HepG2 (cell line): ENCODE data around the gene CEP162. TPM values are rescaled to one million over a fixed set of nuclear protein-coding genes. Genes with fewer than 3 reads are reported as not detected.

Experiments used
- ATAC-seq: fragments of 200-7000 bp; cut with Tn5 transposase; 3 replicates; pipeline ENCODE4 v1.9.1; 2020; ENCODE audit warnings: mild to moderate bottlenecking, moderate library complexity
- Bru-seq: library from RNA; stranded (reverse); fragments of 400-500 nt; gene quantifications from one replicate; lab custom pipeline; 2021; lab: Mats Ljungman, UMichigan
- BruChase-seq, 2 experiments: library from RNA; stranded (reverse); fragments of 400-500 nt; gene quantifications; one replicate each; lab custom pipeline; 2021; lab: Mats Ljungman, UMichigan
- BruUV-seq: library from RNA; stranded (reverse); fragments of 400-500 nt; replicated peaks from 2 replicates; lab custom pipeline; 2021; lab: Mats Ljungman, UMichigan
- CTCF ChIA-PET: fragments of 300-600 bp; formaldehyde crosslinking; extraction: SDS; loops from one replicate; lab custom pipeline; 2021; ENCODE audit warnings: low total read pairs, inconsistent platforms, low intra/inter-chr PET ratio; lab: Yijun Ruan, JAX
- POLR2A ChIA-PET: fragments of 350-600 bp; sonication (Branson Sonifier 250); formaldehyde crosslinking; loops from one replicate; lab custom pipeline; 2020; ENCODE audit warnings: antibody characterized with exemption, inconsistent platforms; lab: Yijun Ruan, JAX
- DNase-seq: peaks from one replicate; pipeline ENCODE4 v3.0.0-alpha.2; 2015; ENCODE audit warnings: low spot score
- FAIRE-seq: peaks from 3 replicates; lab custom pipeline; 2011; peaks lifted over from hg19 to GRCh38; lab: Jason Lieb, UNC
- H2AFZ ChIP-seq: one replicate; pipeline ENCODE4 v1.6.1; 2011; ENCODE audit warnings: low read length, inconsistent platforms
- H3K27ac ChIP-seq: fragments of 300-600 bp; 3 replicates; pipeline ENCODE4 v1.8.0; 2011; ENCODE audit warnings: mixed run types, mild to moderate bottlenecking, mixed read lengths, low read length, inconsistent platforms; ENCODE audit not compliant: insufficient read depth; ENCODE audit errors: extremely low read length
- H3K27me3 ChIP-seq, 2 experiments: fragments of 200-600 bp in 1 of 2; 2 replicates in 1 of 2; 3 replicates in 1 of 2; pipeline versions ENCODE4 v1.6.0 to v1.8.0; 2011; ENCODE audit warnings: low read length in 2 of 2, mild to moderate bottlenecking in 2 of 2, moderate library complexity in 2 of 2, inconsistent platforms in 1 of 2; ENCODE audit not compliant: insufficient read depth in 2 of 2, control insufficient read depth in 1 of 2
- H3K36me3 ChIP-seq, 2 experiments: fragments of 200-600 bp in 1 of 2; replicated peaks in 1 of 2; 2 replicates in 1 of 2; 3 replicates in 1 of 2; pipeline versions ENCODE4 v1.5.1 to v1.8.0; 2011; ENCODE audit warnings: low read length in 2 of 2, inconsistent platforms in 1 of 2; ENCODE audit not compliant: insufficient read depth in 2 of 2, control insufficient read depth in 1 of 2
- H3K4me1 ChIP-seq: 2 replicates; pipeline ENCODE4 v1.5.1; 2012; ENCODE audit warnings: low read length, inconsistent platforms; ENCODE audit not compliant: insufficient read depth
- H3K4me2 ChIP-seq: 2 replicates; pipeline ENCODE4 v1.6.0; 2011; ENCODE audit warnings: low read depth, low read length, inconsistent platforms
- H3K4me3 ChIP-seq, 3 experiments: fragments of 200-600 bp in 1 of 3; sonication (generic), shearing (Covaris generic) in 1 of 3; replicated peaks in 1 of 3; 2 replicates each; pipeline ENCODE4 v1.5.1; 2011 to 2016; ENCODE audit warnings: low read length in 3 of 3, inconsistent platforms in 2 of 3, low read depth in 2 of 3, mild to moderate bottlenecking in 2 of 3, control low read depth in 1 of 3, mixed read lengths in 1 of 3; ENCODE audit not compliant: insufficient read depth in 1 of 3
- H3K79me2 ChIP-seq: one replicate; pipeline ENCODE4 v1.6.1; 2011; ENCODE audit warnings: low read length, inconsistent platforms; ENCODE audit not compliant: insufficient read depth
- H3K9ac ChIP-seq: 2 replicates; pipeline ENCODE4 v1.6.0; 2011; ENCODE audit warnings: mild to moderate bottlenecking, low read depth, low read length, inconsistent platforms; ENCODE audit not compliant: insufficient read depth
- H3K9me3 ChIP-seq: 2 replicates; pipeline ENCODE4 v1.5.1; 2012; ENCODE audit warnings: mild to moderate bottlenecking, low read length
- H4K20me1 ChIP-seq: 2 replicates; pipeline ENCODE4 v1.6.0; 2011; ENCODE audit warnings: inconsistent platforms, mild to moderate bottlenecking, low read length, moderate library complexity; ENCODE audit not compliant: insufficient read depth
- DMTF1 ChIP-seq: sonication (generic); formaldehyde crosslinking; IDR thresholded peaks from 2 replicates; pipeline ENCODE4 v1.4.0; 2020; ENCODE audit warnings: mild to moderate bottlenecking, missing genetic modification reagents
- GATAD2A ChIP-seq: IDR thresholded peaks from 2 replicates; pipeline ENCODE4 v1.6.1; 2016
- IRF2 ChIP-seq: IDR thresholded peaks from 2 replicates; pipeline ENCODE4 v1.6.1; 2018; ENCODE audit warnings: missing genetic modification reagents, missing compliant biosample characterization
- KDM1A ChIP-seq: IDR thresholded peaks from 2 replicates; pipeline ENCODE4 v1.6.1; 2016; ENCODE audit warnings: missing compliant biosample characterization
- MTERF4 ChIP-seq: sonication (generic); formaldehyde crosslinking; IDR thresholded peaks from 2 replicates; pipeline ENCODE4 v1.8.0; 2023; ENCODE audit warnings: mild to moderate bottlenecking, missing genetic modification reagents
- MYC ChIP-seq: sonication (generic); formaldehyde crosslinking; IDR thresholded peaks from 2 replicates; pipeline ENCODE4 v1.9.0; 2021; ENCODE audit warnings: missing genetic modification reagents, borderline replicate concordance
- MYPOP ChIP-seq: sonication (generic); formaldehyde crosslinking; IDR thresholded peaks from 2 replicates; pipeline ENCODE4 v1.8.1; 2023; ENCODE audit warnings: mild to moderate bottlenecking, moderate library complexity, missing genetic modification reagents
- NFE2L2 ChIP-seq: fragments of 150-350 bp; IDR thresholded peaks from 2 replicates; pipeline ENCODE4 v1.6.1; 2014; ENCODE audit warnings: low read length
- NFIC ChIP-seq: IDR thresholded peaks from 2 replicates; pipeline ENCODE4 v1.6.1; 2012; ENCODE audit warnings: mild to moderate bottlenecking, low read length, inconsistent platforms
- POLR2A ChIP-seq, 2 experiments: IDR thresholded peaks; 2 replicates each; pipeline ENCODE4 v1.6.1; 2011; ENCODE audit warnings: low read depth in 2 of 2, low read length in 2 of 2, mild to moderate bottlenecking in 1 of 2, moderate library complexity in 1 of 2; ENCODE audit not compliant: insufficient read depth in 1 of 2
- PREB ChIP-seq: sonication (generic); formaldehyde crosslinking; IDR thresholded peaks from 2 replicates; pipeline ENCODE4 v1.4.0; 2020; ENCODE audit warnings: missing genetic modification reagents
- ZMAT3 ChIP-seq: sonication (generic); formaldehyde crosslinking; conservative IDR thresholded peaks from 2 replicates; pipeline ENCODE4 v1.7.0; 2021; ENCODE audit warnings: missing genetic modification reagents
- ZNF329 ChIP-seq: sonication (generic); formaldehyde crosslinking; IDR thresholded peaks from 2 replicates; pipeline ENCODE4 v1.9.0; 2021; ENCODE audit warnings: low read depth, mild to moderate bottlenecking, missing genetic modification reagents
- WGBS: methylation state at CpG from one replicate; pipeline ENCODE4 v1.1.6; 2017; ENCODE audit warnings: low lambda C conversion rate; 5-methylcytosine and 5-hydroxymethylcytosine counted together
- in situ Hi-C: cut with HindIII; loops from 2 replicates; pipeline ENCODE4 v1.10.0; 2017; ENCODE audit warnings: low pct_unique_long_range_greater_than_20kb; ENCODE audit not compliant: extremely low pct_ligation_motif_present
- intact Hi-C: fragments of 100-400 bp; cut with micrococcal nuclease; formaldehyde crosslinking; loops from one replicate; pipeline ENCODE4 v1.10.0; 2022; ENCODE audit not compliant: unreplicated experiment
- long read RNA-seq, 2 experiments: library from RNA in 1 of 2; library from polyadenylated mRNA in 1 of 2; stranded (forward) in 1 of 2; unstranded in 1 of 2; transcript quantifications; one replicate each; pipeline ENCODE4 v2.0.0, GENCODE V29; 2019 to 2022
- polyA minus RNA-seq, 3 experiments: library from RNA; depleted of rRNA, polyadenylated mRNA; stranded (reverse); fragments of >200 nt; gene quantifications; 2 replicates each; pipeline ENCODE4 v1.2.3, GENCODE V29; 2011; ENCODE audit warnings: low replicate concordance in 1 of 3
- polyA plus RNA-seq, 8 experiments: library from polyadenylated mRNA; depleted of rRNA in 3 of 8; stranded (reverse) in 7 of 8; unstranded in 1 of 8; fragments of >200 nt; fragmentation: Illumina TruSeq in 4 of 8; extraction: Trizol in 4 of 8; gene quantifications; 2 replicates each; pipeline versions ENCODE4 v1.2.1 to v1.2.3, GENCODE V29; 2011 to 2016; ENCODE audit warnings: low read depth in 4 of 8, missing spikeins in 1 of 8, mixed read lengths in 1 of 8; ENCODE audit not compliant: insufficient read depth in 1 of 8
- total RNA-seq, 5 experiments: library from RNA; depleted of rRNA; stranded (reverse); fragments of >200 nt; fragmentation: Illumina TruSeq; extraction: Trizol; gene quantifications; 2 replicates each; pipeline ENCODE4 v1.2.3, GENCODE V29; 2016; ENCODE audit warnings: low read depth in 1 of 5

Gene CEP162
- total RNA-seq (2016; rRNA removed; fragmentation: Illumina TruSeq; extraction: Trizol) (7.9 and 10.0 TPM in 2 replicates), polyA plus RNA-seq (2011; rRNA removed) (0.50 and 0.76 TPM in 2 replicates), polyA minus RNA-seq (2011; rRNA and poly(A)+ RNA removed; ENCODE audit: low replicate concordance) (0.04 and 0.70 TPM in 2 replicates), Bru-seq, nascent RNA (percentile 54 among the genes with signal in this experiment), BruChase-seq, experiment 1, labeled RNA remaining after a 6-hour chase (percentile 45 among the genes with signal in this experiment), BruChase-seq, experiment 2, labeled RNA remaining after a 2-hour chase (percentile 51 among the genes with signal in this experiment)
- 7.5 and 7.8 TPM in 2 replicates for total RNA-seq (2016; cell fraction: cytosol; rRNA removed; fragmentation: Illumina TruSeq; extraction: Trizol; ENCODE audit: low read depth)
- total RNA-seq (2016; cell fraction: insoluble cytoplasmic fraction; rRNA removed; fragmentation: Illumina TruSeq; extraction: Trizol), result 6.8 and 9.9 TPM in 2 replicates
- total RNA-seq (2016; cell fraction: membrane; rRNA removed; fragmentation: Illumina TruSeq; extraction: Trizol), result 4.7 and 6.3 TPM in 2 replicates
- 18.6 and 20.8 TPM in 2 replicates for total RNA-seq (2016; cell fraction: nucleus; rRNA removed; fragmentation: Illumina TruSeq; extraction: Trizol)
- 0.12 and 0.32 TPM in 2 replicates for polyA plus RNA-seq (2011; cell fraction: cytosol; rRNA removed)
- polyA plus RNA-seq (2011; cell fraction: nucleus; rRNA removed), result 1.1 and 1.6 TPM in 2 replicates
- 1.1 and 1.4 TPM in 2 replicates for polyA plus RNA-seq (2012)
- 0.15 and 0.70 TPM in 2 replicates for polyA plus RNA-seq (2016; cell fraction: cytosol; fragmentation: Illumina TruSeq; extraction: Trizol; ENCODE audit: low read depth)
- polyA plus RNA-seq (2016; cell fraction: insoluble cytoplasmic fraction; fragmentation: Illumina TruSeq; extraction: Trizol; ENCODE audit: low read depth), result 6.7 and 7.9 TPM in 2 replicates
- polyA plus RNA-seq (2016; cell fraction: membrane; fragmentation: Illumina TruSeq; extraction: Trizol; ENCODE audit: low read depth), result 1.1 and 1.2 TPM in 2 replicates
- polyA plus RNA-seq (2016; cell fraction: nucleus; fragmentation: Illumina TruSeq; extraction: Trizol; ENCODE audit: insufficient read depth, low read depth), result 13.9 and 14.9 TPM in 2 replicates
- 0.59 and 1.1 TPM in 2 replicates for polyA minus RNA-seq (2011; cell fraction: cytosol; rRNA and poly(A)+ RNA removed)
- polyA minus RNA-seq (2011; cell fraction: nucleus; rRNA and poly(A)+ RNA removed), result 8.1 and 10.4 TPM in 2 replicates
- long read RNA-seq, experiment 1, partial matches to known transcripts, result 3 of 4 reads
- long read RNA-seq, experiment 1, other reads (novel, unspliced or antisense), result 1 of 4 reads
- long read RNA-seq, experiment 2, partial matches to known transcripts, result 0 of 1 reads
- long read RNA-seq, experiment 2, other reads (novel, unspliced or antisense), result 1 of 1 reads

GRCh38 chr6:84227434-84228197, at the start of gene CEP162:
Gene CEP162, minus strand, starts transcription at chr6:84227643. Its CDS starts 1,250 bp downstream, at chr6:84226393.
- peak; percentile 98 for ATAC-seq
- no peaks in the 10 kb centered on the region for H3K79me2 ChIP-seq
- POLR2A ChIA-PET, result no interaction called here
- DNase-seq, result peak; percentile 85
- peak within 1 kb of the TSS; percentile 79 for H3K27ac ChIP-seq
- peaks cover 17% of the 10 kb centered on the region for H3K4me1 ChIP-seq
- peak within 1 kb of the TSS; percentile 100 for H2AFZ ChIP-seq
- H3K36me3 ChIP-seq, result no peaks in the 10 kb centered on the region
- no peaks in the 10 kb centered on the region; a peak in 1 of 5 replicates for H3K27me3 ChIP-seq
- 3% methylated on average over 22 of the region's 40 CpGs for WGBS
- intact Hi-C loops, result loop anchor here (1.0 kb wide), 1 partner anchor 36 kb away; no protein-coding TSS in a partner anchor
- peak within 1 kb of the TSS; percentile 82 for H3K9ac ChIP-seq
- CTCF ChIA-PET, result interaction anchor here (1.4 kb wide), 1 partner anchor 343 kb away, joined by 9 read pairs; no protein-coding TSS in a partner anchor
- H3K4me3 ChIP-seq, result peak within 1 kb of the TSS; percentile 86 to 95 (median 88)
- H4K20me1 ChIP-seq, result no peaks in the 10 kb centered on the region
- H3K4me2 ChIP-seq, result peak within 1 kb of the TSS; percentile 90
- in situ Hi-C loops, result loop anchor here (10.0 kb wide), 1 partner anchor 613 kb away; no protein-coding TSS in a partner anchor
- H3K9me3 ChIP-seq, result no peaks in the 10 kb centered on the region
- BruUV-seq, result no TSS peak
- FAIRE-seq, result peak; percentile 80
- TF ChIP-seq POLR2A (IDR thresholded peaks at IDR 0.05; ENCODE audit: insufficient read depth in 1 of 2, low read depth in 2 of 2, low read length in 2 of 2) (no peak), DMTF1 (no peak), MTERF4 (CRISPR knock-in tag) (no peak), IRF2 (no peak; the same call in none of the 2 replicates), MYPOP (CRISPR knock-in tag) (no peak; the same call in 1 of the 2 replicates), ZNF329 (no peak), GATAD2A (CRISPR knock-in tag) (peak; percentile 41), ZMAT3 (CRISPR knock-in tag) (no peak), NFIC (peak; percentile 73), PREB (no peak), NFE2L2 (no peak), MYC (no peak), KDM1A (CRISPR knock-in tag) (no peak)
